COLO668 (cell line): Measurements from ENCODE around the gene GNG7.
"Not testable (repeated sequence)": the region's sequence is repeated elsewhere in the genome, so short reads cannot be mapped to it uniquely, and the experiment has no call there.

Experiments
- DNase-seq: peaks from one replicate; lab custom pipeline; 2025; ENCODE audit not compliant: unreplicated experiment; lab: John Stamatoyannopoulos, UW

The GNG7 gene

GRCh38 chr19:2646866-2647535, 55.5 kb downstream of the GNG7 start:
- DNase-seq, result no peak

- DNase-seq, result no peak
These were observed 56.7 kb downstream of the GNG7 start for GRCh38 chr19:2645826-2646225.

DNA sequence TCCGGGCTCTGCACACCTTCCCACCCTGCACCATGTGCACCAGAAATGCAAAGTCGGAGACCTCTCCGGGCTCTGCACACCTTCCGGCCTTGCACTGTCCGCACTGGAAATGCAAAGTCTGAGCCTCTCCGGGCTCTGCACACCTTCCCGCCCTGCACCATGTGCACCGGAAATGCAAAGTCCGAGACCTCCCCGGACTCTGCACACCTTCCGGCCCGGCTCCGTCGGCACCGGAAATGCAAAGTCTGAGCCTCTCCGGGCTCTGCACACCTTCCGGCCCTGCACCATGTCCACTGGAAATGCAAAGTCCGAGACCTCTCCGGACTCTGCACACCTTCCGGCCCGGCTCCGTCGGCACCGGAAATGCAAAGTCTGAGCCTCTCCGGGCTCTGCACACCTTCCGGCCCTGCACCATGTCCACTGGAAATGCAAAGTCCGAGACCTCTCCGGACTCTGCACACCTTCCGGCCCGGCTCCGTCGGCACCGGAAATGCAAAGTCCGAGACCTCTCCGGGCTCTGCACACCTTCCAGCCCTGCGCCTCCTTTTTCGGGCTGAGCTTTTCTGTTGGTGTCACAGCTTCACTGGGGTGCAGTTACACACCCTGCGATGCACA, 59.3 kb downstream of the GNG7 start:
- not testable (repeated sequence) for DNase-seq

GRCh38 chr19:2641332-2641698, 61.2 kb downstream of the GNG7 start:
- DNase-seq, result no peak

DNA sequence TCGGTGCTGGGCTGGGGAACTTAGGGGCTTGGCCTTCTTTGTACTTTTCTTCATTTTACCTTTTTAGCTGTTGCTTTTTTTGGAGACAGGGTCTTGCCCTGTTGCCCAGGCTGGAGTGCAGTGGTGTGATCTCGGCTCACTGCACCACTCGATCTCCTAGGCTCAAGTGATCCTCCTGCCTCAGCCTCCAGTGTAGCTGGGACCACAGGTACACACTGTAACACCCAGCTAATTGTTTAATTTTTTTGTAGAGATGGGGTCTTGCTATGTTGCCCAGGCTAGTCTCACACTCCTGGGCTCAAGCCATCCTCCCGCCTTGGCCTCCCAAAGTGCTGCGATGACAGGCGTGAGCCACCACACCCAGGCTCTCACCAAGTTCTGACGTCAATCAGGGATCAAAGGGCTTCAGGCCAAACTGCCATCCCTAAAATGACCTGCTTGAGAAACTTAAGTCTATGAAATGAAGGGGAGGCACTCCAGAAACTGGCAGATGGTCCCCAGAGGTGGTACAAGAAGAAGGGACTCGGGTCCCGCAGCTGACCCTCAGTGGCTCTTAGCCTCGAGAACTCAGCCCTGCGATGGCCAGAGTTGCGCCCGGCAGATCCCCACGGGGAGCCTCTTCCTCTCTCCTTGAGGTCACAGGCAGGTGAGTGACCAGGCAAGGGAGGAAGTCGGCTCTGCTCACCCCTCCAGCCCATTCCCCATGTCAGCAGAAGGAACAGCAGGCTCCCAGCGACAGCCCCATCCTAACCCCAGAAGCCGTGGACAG, 61.7 kb downstream of the GNG7 start:
- DNase-seq, result no peak

DNA sequence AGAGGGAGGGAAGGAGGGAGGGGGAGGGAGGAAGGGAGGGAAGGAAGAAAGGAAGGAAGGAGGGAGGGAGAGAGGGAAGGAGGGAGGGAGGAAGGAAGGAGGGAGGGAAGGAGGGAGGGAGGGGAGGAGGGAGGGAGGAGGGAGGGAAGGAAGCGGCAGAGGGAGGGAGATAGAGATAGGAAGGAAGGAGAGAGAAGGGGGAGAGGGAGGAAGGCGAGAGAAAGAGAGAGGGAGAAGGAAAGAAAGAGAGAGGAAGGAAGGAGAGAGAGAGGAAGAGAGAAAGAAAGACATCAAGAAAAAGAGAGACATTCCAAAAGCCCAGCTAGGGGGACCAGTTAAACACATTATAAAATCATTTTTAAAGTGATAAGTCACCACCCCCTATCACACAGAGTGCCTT, 62.5 kb downstream of the GNG7 start:
- no peak for DNase-seq

DNA sequence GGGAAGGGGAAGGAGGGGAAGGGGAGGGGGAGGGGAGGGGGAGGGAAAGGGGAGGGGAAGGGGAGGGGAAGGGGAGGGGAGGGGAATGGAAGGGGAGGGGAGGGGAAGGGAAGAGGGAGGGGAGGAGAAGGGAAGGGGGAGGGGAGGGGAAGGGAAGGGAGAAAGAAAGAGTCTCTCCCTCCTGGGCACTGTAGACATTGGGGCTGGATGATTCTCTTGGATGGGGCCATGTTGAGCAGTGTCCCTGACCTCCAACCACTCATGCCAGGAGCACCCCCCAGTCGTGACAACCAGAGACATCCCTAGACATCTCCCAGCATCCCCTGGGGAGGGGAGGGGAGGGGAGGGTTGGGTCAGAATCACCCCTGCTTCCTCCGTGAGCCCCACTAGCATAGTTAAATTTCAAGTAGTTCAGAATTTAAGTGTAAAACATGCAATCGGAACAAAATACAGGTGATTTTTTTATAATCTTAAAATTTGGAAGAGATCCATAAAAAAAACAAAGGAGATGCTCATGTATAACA, 64.0 kb downstream of the GNG7 start:
- DNase-seq, result no peak

GRCh38 chr19:2636897-2637683, 65.4 kb downstream of the GNG7 start:
- peak; percentile 39 for DNase-seq

DNA sequence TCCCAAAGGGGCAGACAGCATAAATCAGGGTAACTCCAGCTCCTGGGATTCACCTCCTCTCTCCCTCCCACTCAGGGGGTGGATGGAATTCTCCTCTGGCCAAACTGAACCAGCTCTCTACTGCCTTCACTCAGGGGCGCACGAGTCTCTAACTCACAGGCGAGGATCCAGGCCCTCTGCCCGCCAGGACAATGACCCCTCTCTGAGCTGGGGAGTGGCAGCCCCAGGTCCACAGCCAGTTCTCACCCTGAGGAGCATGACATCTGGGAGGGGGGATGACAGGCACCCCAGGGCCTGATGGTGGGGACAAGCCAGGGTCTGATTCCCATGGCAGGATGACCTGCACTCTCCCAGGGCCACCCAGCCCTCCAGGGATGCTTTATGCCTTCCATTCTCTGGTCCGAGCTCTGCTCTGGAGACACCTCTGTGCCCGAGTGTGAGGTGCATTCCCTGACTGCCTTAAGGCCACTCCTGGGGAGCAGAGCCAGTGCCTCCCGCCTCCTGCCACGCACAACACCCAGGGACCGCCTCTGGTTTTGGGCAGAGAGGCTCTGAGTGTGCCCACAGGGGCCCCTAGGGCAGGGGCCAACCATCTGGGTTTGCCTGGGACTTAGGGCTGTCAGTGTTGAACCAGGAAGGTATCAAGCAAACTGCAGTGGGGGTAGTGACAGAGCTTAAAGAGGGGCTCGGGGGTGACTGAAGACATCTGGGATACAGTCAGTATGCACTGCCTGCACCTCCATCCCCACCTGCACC, 66.2 kb downstream of the GNG7 start:
- no peak for DNase-seq

DNA sequence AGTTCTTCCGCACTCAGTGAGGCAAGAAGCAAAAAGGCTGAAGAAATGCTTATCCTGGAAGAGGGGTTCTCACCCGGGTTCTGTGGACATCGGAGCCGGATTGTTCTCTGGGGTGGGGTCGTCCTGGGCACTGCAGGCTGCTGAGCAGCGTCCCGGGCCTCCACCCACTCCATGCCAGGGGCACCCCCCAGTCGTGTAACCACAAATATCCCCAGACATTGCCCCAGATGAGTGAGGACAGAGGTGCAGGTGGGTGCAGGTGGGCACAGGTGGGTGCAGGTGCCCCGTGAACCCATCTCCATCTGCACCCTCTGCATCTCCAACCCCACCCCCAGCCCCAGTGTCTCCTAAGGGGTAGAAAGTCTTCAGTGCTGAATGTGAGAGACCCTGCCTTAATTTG, 67.5 kb downstream of the GNG7 start:
- no peak for DNase-seq

DNA sequence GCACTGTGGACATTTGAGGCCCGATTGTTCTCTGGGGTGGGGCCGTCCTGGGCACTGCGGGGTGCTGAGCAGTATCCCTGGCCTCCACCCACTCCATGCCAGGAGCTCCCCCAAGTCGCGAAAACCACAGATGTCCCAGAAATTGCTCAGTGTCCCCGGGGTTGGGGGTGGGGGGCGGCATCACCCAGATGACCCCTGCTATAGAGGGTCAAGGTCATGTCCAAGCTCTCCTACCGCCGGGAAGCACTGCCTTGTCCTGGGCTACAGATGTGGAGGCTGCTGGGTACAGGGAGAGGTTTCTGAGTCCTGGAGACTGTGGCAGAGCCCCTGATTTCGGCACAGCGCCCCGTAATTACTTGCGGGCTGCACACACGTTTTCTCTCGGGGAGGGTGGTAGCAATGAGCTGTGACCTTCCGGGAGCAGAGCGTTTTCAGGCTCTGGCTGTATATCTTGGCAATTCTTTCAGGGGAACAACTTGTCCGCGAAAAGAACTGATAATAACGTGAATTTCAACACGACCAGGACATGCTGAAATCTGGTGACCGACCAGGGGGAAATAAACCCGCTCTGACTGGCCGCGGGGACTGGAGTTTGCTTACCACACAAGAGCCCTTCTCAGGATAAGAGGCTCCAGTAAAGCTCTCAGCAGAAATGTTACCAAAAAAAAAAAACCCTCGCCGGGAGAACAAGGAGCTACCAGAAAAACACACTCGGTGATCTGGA, 68.1 kb downstream of the GNG7 start:
- no peak for DNase-seq

- no peak for DNase-seq
These were observed 68.8 kb downstream of the GNG7 start for GRCh38 chr19:2633693-2634075.

- no peak for DNase-seq
These were observed 71.2 kb downstream of the GNG7 start for GRCh38 chr19:2631213-2631821.

DNA sequence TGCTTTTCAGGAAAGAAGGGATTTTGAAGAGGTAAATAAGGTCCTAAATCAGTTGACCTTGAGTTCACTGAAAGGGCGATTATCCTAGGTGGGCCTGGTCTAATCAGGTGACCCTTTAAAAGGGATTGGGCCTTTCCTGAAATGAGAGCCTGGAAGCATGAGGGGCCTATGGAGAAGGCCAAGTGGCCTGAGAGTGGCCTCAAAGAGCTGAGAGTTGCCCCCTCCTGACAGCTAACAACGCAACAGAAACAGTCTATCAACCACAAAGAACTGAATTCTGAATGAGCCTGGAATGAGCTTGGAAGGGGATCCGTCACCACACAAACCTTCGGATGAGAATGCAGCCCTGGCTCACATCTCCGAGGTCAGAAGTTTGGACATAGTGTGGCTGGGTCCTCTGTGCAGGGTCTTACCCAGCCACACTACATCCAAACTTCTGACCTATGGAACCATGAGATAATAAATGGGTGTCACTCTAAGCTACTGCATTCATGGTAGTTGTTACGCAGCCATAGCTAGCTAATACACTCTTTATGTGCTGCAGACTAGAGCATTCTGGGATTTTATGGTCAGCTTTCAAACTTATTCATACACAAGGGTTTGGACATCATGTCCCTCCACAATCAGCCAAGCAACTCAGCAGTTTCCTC, 72.0 kb downstream of the GNG7 start:
- DNase-seq, result no peak

DNA sequence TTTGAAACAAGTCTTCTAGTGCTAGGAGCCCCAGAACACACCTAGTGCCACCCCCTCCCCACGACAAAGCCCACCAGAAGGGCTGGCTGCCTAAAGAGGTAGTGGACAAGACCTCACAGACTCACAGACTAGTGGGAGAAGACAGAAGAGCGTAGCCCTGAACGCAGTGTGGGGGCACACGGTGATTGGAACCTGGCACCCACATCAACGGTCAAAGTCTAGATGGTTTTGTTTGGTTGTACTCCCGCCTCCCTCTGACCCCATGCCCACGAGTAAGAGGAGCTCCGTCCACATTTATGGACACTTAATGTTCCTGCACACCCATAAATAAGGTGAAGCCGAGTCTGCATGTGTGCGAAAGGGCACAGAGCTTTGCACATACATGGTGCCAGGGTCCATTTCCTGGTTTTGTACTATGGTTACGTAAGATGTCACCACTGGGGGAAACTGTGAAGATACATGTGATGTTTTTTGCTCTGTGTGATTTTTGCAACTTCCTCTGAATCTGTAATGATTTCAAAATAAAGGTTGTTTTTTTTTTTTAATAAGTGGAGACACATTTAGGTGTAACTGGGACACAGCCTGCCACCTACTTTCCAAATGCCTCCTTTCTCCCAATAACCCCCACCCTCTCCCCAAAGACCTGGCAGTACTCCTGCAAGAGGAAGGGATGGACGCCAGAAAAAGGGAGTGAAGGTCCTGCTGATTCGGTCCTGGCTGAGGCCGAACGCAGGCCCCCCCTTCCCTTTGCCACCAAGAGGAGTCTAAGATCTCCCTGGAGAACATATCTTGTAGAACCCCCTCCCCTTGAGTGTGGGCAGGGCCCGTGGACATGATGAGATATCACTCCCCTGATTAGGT, 72.8 kb downstream of the GNG7 start:
- no peak for DNase-seq

DNA sequence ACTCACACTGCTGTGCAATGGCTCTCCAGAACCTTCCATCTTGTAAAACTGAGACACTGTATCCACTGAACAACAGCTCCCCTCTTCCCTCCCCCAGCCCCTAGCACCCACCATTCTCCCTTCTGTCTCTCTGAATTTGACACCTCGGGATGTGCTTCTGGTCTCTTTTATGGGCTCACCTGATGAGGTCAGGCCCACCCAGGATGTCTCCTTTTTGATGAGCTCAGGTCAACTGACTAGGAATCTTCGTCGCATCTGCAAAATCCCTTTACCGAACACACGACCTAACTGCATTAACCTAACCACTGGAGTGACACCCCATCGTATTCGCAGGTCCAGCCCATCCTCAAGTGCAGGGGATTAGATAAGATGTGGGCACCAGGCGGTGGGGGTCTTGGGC, 73.9 kb downstream of the GNG7 start:
- no peak for DNase-seq

DNA sequence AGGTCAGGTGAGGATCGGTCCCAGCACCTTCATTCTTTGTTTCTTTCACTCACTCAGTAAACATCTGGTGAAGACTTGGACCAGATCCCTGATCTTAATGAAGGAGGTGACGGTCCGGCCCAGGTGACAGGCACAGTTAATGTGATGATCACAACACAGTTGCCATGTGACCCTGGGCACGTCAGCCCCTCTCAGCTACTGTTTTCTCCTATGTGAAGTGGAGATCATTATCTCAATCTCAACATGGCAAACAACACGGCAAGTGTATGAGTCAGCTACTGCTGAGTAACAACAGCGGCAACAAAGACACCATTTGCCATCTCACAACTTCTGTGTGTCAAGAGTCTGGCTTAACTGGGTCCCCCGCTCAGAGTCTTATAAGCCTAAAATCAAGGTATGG, 74.6 kb downstream of the GNG7 start:
- no peak for DNase-seq

GRCh38 chr19:2627319-2627829, 75.1 kb downstream of the GNG7 start:
- peak; percentile 19 for DNase-seq
